DMS 273 (cell line): ENCODE results near the gene PLCB4.
A peak's percentile ranks its signal among the peaks of the same experiment; 100 is the strongest.

Source experiments
- DNase-seq: peaks from one replicate; lab custom pipeline; 2025; ENCODE audit not compliant: unreplicated experiment; lab: John Stamatoyannopoulos, UW

Gene PLCB4

GRCh38 chr20:9389346-9389745 lies 320.5 kb downstream of the PLCB4 start:
- no peak for DNase-seq

- no peak for DNase-seq
Observed at GRCh38 chr20:9390441-9390840, 321.6 kb downstream of the PLCB4 start.

- DNase-seq: peak; percentile 83
Observed at GRCh38 chr20:9392892-9393857, 324.3 kb downstream of the PLCB4 start.

GRCh38 chr20:9395971-9396370 lies 327.1 kb downstream of the PLCB4 start:
- DNase-seq: no peak

- DNase-seq: no peak
Observed at GRCh38 chr20:9397928-9398327, 329.0 kb downstream of the PLCB4 start.

- DNase-seq: no peak
Observed at GRCh38 chr20:9398882-9399281, 330.0 kb downstream of the PLCB4 start.

- no peak for DNase-seq
Observed at GRCh38 chr20:9399322-9399721, 330.4 kb downstream of the PLCB4 start.

GRCh38 chr20:9400171-9401025 lies 331.5 kb downstream of the PLCB4 start:
- no peak for DNase-seq

GRCh38 chr20:9401371-9401770 lies 332.5 kb downstream of the PLCB4 start:
- DNase-seq: no peak

GRCh38 chr20:9402141-9402540 lies 333.3 kb downstream of the PLCB4 start:
- no peak for DNase-seq

GRCh38 chr20:9402546-9402945 lies 333.7 kb downstream of the PLCB4 start:
- no peak for DNase-seq

GRCh38 chr20:9403448-9403847 lies 334.6 kb downstream of the PLCB4 start:
- DNase-seq: no peak

GRCh38 chr20:9407805-9408421 lies 339.0 kb downstream of the PLCB4 start:
- peak; percentile 82 for DNase-seq

GRCh38 chr20:9408422-9409300 lies 339.8 kb downstream of the PLCB4 start:
- DNase-seq: no peak

GRCh38 chr20:9409352-9409751 lies 340.5 kb downstream of the PLCB4 start:
- no peak for DNase-seq

- no peak for DNase-seq
Observed at GRCh38 chr20:9409981-9410380, 341.1 kb downstream of the PLCB4 start.

- DNase-seq: no peak
Observed at GRCh38 chr20:9411833-9412232, 342.9 kb downstream of the PLCB4 start.

GRCh38 chr20:9412309-9412708 lies 343.4 kb downstream of the PLCB4 start:
- no peak for DNase-seq

- DNase-seq: no peak
Observed at GRCh38 chr20:9413001-9413400, 344.1 kb downstream of the PLCB4 start.

GRCh38 chr20:9415426-9415825 lies 346.5 kb downstream of the PLCB4 start:
- no peak for DNase-seq
